EL (cell line): ENCODE measurements around the gene BSG.
"Not testable (repeated sequence)": the region's sequence is repeated elsewhere in the genome, so short reads cannot be mapped to it uniquely, and the experiment has no call there.

Experiments
- DNase-seq: peaks from one replicate; pipeline ENCODE4 v3.0.0-alpha.2; 2016

BSG gene

GRCh38 chr19:573519-573825 lies 1.1 kb downstream of the BSG start:
- no peak for DNase-seq

GRCh38 chr19:574658-575526 lies 2.5 kb downstream of the BSG start:
- DNase-seq = peak; percentile 32

- DNase-seq = peak; percentile 67
Measured at GRCh38 chr19:575527-576506, 3.4 kb downstream of the BSG start.

- no peak for DNase-seq
Measured at GRCh38 chr19:576768-577438, 4.5 kb downstream of the BSG start.

DNA sequence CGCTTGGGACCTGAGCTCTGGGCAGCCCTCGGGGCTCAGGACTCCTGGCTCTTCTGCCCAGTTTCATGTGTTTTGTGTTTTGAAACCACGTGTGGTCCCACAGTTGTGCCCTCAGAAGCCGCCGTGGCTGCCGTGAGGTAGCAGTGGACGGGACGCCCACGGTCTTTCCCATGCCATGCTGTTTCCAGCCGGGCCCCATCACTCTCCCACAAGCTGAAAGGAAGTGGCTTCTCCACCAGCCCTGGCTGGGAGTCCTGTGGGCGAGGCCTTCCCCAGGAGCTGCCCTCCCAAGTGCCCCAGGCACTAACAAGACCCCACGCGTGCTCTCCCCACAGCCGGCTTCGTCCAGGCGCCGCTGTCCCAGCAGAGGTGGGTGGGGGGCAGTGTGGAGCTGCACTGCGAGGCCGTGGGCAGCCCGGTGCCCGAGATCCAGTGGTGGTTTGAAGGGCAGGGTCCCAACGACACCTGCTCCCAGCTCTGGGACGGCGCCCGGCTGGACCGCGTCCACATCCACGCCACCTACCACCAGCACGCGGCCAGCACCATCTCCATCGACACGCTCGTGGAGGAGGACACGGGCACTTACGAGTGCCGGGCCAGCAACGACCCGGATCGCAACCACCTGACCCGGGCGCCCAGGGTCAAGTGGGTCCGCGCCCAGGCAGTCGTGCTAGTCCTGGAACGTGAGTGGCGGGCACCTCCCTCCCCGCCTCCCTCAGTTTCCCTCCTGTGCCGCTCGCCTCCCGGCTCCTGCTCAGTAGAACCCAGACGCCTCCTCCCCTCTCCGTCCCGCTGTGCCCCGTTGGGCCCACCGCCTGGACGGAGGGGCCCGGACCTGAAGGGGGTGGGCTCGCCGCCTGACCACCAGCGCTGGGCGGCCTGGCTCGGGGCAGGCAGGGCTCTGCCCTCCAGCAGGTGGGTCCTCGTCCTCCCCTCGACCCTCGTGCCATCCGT lies 5.3 kb downstream of the BSG start:
- DNase-seq = no peak

DNA sequence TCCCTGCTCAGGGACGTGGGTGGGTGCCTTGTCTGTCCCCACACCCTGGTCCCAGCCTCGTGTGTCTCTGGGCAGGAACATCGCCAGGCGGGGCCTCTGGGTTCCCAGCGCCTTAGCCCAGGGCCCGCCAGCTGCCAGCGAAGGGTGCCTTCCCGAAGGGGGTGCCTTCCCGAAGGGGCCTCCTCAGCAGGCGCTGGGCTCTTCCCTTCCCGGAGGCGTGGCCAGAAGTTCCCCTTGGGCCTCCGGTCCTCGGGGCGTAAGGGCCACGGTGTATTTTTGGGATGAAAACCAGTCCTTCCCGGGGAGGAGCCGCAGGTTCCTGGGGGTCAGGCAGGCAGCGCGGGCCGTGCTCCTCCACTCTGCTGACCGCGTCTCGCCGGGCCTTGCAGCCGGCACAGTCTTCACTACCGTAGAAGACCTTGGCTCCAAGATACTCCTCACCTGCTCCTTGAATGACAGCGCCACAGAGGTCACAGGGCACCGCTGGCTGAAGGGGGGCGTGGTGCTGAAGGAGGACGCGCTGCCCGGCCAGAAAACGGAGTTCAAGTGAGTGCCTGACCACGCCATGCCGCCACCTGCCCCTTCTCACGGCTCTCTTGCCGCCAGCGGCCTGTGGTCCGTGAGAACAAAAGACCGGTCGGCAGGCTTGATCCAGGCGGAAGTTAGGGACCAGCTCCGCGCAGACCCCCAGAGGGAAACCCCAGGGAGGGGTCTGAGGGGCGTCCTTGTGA lies 6.9 kb downstream of the BSG start:
- no peak for DNase-seq

DNA sequence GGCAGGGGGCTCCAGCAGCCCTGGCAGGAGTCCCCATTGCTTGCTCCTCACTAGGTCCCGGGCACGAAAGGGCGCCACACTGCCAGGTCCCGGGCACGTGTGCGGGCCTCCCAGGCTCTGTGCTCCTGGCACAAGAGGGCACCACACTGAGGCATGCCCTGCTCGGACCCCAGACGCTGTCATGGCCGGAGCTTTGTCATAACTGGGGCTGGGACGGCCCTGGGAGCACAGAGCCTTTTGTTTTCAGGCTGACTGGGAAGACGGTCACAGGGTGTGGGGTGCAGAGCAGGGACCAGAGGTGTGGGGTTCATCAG lies 7.4 kb downstream of the BSG start:
- no peak for DNase-seq

DNA sequence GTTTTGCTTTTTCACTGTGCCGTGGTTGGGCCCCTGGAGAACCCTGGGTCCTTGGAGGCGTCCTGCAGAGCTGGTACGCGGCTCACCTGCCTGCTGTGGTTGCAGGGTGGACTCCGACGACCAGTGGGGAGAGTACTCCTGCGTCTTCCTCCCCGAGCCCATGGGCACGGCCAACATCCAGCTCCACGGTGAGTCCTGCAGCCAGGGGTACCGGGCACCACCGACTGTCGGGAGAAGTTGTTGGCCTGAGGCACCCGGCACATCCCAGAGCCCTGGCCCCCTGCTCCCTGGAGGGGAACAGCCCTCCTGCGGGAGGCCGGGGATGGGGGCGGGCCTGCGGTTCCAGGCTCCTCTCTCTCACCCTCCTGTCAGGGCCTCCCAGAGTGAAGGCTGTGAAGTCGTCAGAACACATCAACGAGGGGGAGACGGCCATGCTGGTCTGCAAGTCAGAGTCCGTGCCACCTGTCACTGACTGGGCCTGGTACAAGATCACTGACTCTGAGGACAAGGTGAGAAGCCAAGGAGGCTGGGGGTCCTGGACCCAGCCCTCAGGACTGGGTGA lies 8.0 kb downstream of the BSG start:
- DNase-seq = no peak

DNA sequence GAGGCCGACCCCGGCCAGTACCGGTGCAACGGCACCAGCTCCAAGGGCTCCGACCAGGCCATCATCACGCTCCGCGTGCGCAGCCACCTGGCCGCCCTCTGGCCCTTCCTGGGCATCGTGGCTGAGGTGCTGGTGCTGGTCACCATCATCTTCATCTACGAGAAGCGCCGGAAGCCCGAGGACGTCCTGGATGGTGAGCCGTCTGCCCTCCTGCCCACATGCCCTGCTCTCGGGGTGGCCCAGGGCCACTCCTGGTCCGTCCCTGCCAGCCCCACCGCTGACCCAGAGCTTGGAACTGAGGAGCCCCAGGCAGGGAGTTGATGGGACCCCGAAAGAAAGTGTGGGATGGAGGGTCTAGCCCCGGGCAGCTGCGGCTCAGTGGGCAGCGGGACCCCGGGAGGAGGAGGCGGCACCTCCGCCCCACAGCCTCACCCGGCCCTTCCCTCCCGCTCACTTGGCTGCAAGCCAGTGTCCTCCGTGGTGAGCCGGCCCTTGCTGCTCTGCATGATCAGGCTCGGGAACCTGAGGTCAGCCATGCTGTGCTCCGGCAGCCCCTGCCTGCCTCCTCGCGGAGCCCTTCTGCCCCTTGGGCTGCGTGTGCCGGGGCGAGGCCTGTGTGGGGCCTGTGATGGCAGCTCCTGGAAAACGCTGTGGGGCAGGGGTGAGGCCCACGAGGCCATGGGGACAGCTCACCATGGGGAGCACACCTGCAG lies 9.2 kb downstream of the BSG start:
- DNase-seq = no peak

DNA sequence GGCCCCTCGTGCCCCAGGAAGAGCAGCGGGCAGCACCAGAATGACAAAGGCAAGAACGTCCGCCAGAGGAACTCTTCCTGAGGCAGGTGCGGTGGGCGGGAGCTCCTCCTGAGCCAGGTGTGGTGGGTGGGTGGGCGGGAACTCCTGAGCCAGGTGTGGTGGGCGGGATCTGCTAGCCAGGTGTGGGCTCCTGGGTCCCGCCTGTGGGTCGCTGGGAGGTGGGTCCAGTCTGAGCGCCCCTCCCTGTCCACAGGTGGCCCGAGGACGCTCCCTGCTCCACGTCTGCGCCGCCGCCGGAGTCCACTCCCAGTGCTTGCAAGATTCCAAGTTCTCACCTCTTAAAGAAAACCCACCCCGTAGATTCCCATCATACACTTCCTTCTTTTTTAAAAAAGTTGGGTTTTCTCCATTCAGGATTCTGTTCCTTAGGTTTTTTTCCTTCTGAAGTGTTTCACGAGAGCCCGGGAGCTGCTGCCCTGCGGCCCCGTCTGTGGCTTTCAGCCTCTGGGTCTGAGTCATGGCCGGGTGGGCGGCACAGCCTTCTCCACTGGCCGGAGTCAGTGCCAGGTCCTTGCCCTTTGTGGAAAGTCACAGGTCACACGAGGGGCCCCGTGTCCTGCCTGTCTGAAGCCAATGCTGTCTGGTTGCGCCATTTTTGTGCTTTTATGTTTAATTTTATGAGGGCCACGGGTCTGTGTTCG lies 10.3 kb downstream of the BSG start:
- peak; percentile 75 for DNase-seq

DNA sequence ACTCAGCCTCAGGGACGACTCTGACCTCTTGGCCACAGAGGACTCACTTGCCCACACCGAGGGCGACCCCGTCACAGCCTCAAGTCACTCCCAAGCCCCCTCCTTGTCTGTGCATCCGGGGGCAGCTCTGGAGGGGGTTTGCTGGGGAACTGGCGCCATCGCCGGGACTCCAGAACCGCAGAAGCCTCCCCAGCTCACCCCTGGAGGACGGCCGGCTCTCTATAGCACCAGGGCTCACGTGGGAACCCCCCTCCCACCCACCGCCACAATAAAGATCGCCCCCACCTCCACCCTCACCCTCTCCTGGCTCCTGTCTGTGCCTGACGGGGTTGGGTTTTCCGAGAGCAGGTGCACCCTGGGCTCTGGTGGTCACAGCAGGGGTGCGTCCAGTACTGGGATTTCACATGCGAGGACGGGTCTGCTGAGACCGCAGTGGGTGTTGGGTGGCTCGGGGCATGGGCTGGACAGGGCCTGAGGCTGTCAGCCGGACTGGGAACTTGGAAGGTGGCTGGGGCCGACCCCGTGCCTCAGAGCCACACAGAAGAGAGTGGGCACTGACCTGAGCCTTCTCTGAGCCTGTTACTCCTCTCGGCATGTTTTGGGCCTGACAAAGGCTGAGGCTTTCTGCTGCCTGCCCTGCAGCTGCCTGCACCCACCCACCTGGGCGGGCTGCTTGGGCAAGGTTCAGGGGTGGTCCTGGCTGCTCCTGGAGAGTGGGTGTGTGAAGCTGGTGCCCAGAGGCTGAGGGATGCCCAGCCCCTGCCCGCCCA lies 11.0 kb downstream of the BSG start:
- DNase-seq = no peak

- no peak for DNase-seq
Measured at GRCh38 chr19:583968-584239, 11.5 kb downstream of the BSG start.

- DNase-seq = peak; percentile 48
Measured at GRCh38 chr19:584240-585001, 12.0 kb downstream of the BSG start.

GRCh38 chr19:585146-585545 lies 12.8 kb downstream of the BSG start:
- not testable (repeated sequence) for DNase-seq

GRCh38 chr19:585551-586110 lies 13.2 kb downstream of the BSG start:
- peak; percentile 23 for DNase-seq

DNA sequence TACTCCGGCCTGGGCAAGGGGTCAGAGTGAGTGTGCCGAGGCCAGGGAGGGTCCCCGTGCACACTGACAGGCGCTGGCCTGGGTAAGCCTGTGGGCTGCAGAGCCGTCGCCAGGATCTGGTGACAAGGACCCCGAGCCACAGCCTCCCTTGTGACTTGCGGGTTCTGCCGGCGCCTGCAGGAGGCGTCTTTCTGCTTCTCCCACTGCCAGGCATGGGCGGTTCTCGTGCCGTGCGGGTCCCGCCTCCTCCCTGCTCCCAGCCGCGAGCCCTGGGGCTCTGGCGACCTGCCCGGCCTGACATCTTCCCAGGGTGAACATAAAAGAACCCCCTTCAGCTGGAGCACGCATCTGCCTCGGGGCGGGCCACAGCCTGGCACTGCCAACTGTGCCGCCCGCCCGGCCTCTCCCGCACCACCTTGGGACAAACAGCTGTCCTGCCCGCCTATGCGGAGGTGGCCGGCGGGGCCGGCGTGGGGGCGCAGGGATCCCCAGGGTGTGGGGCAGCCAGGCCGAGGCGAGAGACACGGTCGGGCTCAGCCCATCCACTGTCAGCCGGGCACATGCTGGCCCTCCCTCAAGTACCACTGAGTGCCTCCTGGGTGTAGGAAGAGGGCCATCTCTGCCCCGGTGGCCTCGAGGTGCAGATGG lies 15.8 kb downstream of the BSG start:
- DNase-seq = peak; percentile 91
